ENCODE measurements around the gene REP15.
"Not testable (repeated sequence)": the region's sequence is repeated elsewhere in the genome, so short reads cannot be mapped to it uniquely, and the experiment has no call there.

REP15 gene, protein sequence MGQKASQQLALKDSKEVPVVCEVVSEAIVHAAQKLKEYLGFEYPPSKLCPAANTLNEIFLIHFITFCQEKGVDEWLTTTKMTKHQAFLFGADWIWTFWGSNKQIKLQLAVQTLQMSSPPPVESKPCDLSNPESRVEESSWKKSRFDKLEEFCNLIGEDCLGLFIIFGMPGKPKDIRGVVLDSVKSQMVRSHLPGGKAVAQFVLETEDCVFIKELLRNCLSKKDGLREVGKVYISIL

DNA sequence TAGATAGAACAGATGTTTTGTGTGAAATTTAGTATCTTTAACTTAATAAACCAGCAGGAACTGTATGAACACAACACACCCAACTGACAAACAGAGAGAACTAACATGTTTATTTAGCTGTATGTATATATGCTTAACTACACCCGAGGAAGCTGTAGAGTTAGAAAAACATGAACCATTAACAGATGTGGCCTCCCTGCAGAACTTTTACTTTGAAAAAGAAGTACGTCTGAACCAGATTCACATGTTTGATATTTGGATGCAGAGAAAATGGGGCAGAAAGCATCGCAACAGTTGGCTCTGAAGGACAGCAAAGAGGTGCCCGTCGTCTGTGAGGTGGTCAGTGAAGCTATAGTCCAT is at the start of gene REP15:
TSS of gene REP15 (plus strand) at position 155 of the 360 bp plus-strand sequence. CDS start at position 271, 116 bp downstream.
- no peak for DNase-seq

DNA sequence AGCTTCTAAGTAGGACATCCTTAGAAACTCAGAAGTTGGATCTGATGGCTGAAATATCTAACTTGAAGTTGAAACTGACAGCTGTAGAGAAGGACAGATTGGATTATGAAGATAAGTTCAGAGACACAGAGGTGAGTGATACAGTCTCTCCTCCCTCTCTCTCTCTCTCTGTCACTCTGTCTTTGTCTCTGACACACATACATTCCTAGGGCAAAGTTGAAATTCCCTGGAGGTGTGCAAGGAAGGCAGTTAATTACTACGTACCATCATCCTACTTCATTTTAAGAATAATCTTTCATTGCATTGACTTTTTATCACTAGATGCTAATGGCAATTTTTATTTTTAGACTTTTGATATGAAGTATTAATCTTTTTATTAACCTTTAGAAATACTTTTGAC is 46.2 kb upstream of the REP15 start:
- no peak for DNase-seq

GRCh38 chr12:27651201-27651600 is 45.0 kb upstream of the REP15 start:
- DNase-seq: no peak

GRCh38 chr12:27652174-27652763 is 44.0 kb upstream of the REP15 start:
- DNase-seq: peak; percentile 7 to 49

DNA sequence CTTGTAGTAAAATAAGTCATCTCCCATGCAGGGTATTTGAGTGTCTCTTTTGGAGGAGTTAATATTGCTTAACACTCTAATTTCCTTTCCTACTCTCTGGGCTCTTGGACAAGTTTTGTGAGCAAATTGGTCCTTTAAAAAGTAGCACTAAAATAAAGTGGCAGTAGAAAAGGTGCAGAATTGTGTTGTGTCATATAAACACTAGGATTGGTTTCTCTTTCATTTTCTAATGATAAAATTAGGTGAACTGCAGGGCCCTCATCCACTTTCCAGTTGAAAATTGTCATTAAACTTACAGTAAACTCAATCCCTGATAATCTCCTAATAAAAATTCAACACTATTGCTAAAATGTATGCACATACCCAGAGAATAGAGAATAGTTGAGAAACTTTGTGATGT is 42.6 kb upstream of the REP15 start:
- no peak for DNase-seq

DNA sequence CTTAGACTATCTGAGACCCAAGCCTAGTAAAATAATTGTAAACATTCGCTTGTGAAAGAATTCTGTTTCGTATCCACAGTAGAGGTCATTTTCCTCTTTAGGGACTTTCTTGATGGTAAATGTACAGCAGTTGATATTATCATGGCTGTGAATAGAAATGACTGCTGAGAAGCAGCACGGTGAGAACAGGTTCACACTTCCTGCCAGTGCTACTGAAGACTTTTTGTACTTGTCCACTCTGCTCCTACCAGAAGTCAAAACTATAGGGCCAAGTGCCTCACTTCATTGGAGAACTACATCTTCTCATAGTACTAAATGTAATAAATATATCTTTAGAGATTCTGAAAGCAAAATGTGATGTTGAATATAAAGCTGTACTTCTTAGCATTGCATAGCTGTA is 40.8 kb upstream of the REP15 start:
- DNase-seq: not testable (repeated sequence)

DNA sequence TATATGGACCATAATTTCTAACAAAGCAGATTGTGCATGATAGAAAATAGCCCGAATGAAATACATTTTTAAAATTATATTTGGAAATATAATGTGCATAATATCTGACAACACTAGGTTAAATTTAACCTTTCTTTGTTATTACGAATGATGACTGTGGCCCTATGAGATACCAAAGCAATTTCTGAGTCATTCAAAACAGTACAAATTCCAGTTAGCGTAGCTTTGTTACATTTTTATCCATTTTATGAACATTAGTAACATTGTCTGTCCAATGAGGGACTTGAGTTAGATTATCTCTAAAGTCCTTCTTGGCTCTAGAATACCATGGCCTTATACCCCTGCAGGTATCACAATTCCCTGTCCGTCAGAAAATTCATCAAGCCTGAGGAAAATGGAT is 39.0 kb upstream of the REP15 start:
- DNase-seq: no peak

GRCh38 chr12:27665704-27666103 is 30.5 kb upstream of the REP15 start:
- DNase-seq: no peak

DNA sequence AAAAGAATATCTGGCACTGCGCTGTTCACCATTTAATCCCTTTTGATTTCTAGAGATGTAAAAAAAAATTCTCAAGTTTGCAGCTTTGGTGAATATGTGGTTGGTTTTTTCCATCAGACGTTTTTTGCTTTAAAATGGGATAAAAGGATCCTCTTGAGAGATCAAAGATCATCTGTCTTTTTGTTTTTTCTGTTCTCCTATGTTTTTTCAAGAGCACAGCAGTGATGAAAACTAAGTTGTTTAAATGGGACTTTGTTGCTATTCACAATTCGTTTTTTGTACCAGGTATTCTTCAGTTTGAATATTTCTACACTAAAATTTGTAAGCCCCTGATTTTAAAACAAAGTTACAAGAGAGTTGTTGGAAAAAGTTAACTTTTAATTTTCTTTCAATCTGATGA is 29.7 kb upstream of the REP15 start:
- DNase-seq: no peak

GRCh38 chr12:27667540-27667939 is 28.7 kb upstream of the REP15 start:
- DNase-seq: no peak

DNA sequence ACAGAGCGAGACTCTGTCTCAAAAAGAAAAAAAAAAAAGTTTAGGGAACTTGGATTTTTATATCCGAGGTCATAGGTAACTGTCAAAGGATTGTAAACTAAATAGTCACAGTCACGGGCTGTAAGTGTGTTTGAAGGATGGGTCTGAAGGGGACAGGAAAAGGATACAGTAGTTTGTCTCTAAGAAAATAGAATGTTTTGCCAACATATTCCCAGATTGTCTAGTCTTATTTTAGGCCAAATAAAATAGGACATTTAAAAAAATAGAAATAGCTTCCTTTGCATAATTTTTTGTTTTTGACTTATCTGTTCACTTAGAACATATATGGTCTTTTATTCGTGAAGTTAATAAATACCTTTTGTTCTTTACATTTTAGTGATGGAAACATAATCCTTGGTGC is 24.2 kb upstream of the REP15 start:
- no peak for DNase-seq

- no peak for DNase-seq
These were observed 23.6 kb upstream of the REP15 start for GRCh38 chr12:27672643-27673042.

- DNase-seq: no peak
These were observed 23.0 kb upstream of the REP15 start for GRCh38 chr12:27673101-27673718.

DNA sequence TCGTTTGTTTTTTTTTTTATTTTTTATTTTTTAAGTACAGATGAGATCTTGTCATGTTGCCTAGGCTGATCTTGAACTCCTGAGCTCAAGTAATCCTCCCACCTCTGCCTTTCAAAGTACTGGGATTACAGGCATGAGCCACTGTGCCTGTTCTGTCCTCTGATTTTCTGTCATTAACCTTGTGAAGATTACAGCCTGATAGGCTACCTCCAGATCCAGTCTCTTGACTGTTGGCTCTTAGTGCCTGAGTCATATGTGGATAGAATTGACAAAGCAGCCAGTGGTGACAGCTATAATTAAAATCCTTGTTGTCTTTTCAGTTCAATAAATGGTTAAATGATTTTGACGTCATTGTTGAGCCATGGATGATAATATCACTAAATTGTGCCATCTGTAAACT is 21.3 kb upstream of the REP15 start:
- no peak for DNase-seq

DNA sequence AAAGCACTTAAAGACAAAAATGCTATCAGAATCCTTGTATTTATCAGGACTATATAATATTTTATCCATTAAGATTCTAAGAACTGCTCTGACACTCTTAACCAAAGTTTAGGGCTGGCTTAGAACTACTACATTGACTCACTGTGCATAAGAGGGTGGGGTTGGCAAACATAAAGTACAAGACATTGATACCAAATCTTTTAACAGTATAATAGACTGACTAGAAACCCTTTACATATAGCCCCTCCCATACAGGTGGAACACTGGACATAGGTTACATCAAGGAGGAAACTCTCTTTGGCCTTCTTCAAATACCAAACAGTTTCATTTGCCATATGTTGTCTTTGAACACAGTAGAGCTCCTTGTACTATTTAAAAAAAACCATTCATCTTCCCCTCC is 15.6 kb upstream of the REP15 start:
- no peak for DNase-seq

- DNase-seq: no peak
These were observed 13.7 kb upstream of the REP15 start for GRCh38 chr12:27682534-27682933.

DNA sequence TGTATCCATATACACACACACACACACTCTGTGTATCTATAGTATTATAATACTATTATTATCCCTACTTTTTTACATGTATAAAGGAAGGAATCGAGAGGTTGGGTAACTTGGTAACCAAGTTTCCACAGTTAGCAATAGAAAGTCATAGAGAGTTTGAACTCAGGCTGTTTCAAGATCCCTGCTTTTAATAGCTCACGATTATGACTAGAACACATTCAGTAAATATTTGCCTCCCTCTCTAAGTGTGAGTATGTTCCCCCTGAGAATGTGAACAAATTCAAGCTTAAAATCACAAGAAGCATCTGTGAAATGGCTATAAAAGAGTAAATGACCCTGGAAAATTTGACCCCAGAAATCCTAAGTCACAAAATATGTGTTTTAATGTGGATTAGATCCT is 11.0 kb upstream of the REP15 start:
- no peak for DNase-seq

DNA sequence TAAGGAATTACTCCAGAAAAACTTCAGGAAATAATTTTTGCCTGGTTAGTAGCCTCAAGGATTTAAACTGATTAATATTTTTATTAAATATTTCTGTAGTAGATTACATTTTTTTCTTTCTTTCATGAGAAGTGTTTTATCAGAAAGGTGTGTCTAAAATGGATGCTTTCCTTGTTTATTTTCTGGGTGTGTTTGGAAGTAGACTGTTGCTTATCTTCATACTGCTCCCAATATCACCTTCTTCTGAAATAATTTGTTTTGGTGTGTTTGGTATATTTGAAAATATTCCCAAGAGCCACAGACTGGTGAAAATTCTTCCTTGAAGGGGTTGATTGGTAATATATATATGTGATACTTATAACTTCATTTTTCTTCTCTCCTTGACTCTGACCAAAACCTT is 10.1 kb upstream of the REP15 start:
- no peak for DNase-seq

DNA sequence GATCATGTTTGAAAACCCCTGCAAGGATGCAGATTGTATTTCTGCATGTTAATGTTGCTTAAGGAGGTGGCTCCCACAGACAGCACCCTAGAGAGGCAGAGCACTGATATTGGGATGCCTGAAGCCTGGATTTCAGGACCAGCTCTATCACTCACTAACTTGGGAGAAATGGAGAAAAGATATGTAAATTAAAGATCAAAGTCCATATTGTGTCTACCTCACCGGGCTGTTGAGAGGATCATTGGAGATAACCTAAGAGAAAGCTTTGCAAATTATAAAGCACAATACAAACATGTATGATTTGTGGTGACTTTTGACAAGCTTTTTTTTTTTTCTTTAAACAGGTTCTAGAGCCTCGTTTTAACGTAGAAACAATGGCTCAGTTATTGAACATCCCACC is 7.6 kb upstream of the REP15 start:
- no peak for DNase-seq

DNA sequence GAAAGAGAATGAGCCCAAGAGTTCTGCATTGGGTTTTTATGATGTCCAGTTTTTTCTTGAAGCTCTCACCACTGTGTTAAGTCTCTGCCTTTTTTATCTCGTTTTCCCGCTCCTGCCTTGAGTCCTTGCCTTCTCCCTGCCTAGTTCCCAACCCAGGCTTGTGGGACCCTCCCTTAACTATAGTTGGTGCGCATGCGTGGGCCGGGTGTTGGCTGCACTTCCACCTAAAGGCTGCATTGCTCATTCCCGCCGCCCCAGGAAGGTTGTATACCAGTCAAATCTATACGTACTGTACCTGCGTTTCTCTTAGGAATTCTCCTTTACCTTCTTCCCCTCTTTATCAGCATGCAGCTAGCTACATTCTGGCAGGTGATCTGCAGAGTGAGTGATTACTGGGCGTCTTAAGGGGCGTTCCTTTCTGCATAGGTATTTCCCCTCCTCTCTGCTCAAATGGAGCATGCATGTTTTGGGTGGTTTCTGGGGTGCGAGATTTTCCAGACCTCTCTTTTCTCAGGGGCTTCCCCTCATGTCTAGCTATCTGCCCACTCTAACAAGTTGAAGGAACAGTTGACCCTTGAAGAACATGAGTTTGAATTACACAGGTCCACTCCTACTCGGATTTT is 6.6 kb upstream of the REP15 start:
- DNase-seq: no peak

DNA sequence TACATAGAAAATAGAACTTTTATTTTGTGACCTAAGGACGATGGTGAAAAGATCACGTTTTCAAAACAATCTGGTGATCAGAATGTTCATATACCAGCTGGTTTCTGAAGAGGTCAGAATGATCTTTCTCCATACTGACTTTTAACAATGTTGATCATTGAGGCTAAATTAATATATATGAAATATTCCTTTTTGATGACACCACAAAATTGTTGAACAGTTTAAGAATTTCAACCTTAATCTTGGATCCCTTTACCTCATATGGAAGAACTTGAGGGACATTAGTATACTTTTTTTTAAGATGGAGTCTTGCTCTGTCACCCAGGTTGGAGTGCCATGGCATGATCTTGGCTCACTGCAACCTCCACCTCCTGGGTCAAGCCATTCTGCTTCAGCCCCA is 2.8 kb upstream of the REP15 start:
- no peak for DNase-seq

DNA sequence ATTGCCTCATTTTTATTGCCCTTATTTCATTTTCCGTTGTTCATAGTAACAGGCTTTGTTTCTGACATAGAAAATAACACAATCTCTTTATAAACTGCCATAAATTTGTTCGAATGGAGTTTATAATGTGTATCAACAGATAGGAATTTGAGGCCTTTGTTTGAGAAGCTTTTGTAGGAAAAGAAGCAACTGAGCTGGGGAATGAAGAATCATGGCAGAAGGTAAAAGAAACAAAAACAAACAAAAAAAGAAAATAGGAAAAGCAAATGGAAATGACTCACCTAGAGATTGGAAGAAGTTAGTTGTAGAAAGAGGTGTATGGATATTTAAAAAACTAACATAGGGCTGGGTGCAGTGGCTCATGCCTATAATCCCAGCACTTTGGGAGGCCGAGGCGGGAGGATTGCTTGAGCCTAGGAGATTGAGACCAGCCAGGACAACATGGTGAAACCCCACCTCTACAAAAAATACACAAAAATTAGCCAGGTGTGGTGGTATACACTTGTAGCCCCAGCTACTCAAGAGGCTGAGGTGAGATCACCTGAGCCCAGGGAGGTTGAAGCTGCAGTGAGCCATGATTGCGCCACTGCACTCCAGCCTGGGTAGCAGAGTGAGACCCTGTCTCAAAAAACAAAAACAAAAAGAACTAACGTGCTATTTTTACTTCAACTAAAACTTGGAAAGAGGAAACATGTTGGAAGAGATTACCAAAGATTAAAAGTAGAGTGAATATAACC is 523 bp upstream of the REP15 start:
- no peak for DNase-seq

- DNase-seq: no peak
These were observed 767 bp downstream of the REP15 start for GRCh38 chr12:27696864-27697564.
